NCI-H2227 treated with DMSO at 0.1 percent for 48 hours (cell line): Measurements from ENCODE around the gene HOXD10.

ENCODE experiments used
- DNase-seq: peaks from one replicate; lab custom pipeline; 2025; lab: John Stamatoyannopoulos, UW

HOXD10 gene

GRCh38 chr2:176164611-176165369 lies 48.2 kb downstream of the HOXD10 start:
- DNase-seq: no peak

GRCh38 chr2:176165370-176166050 lies 48.9 kb downstream of the HOXD10 start:
- DNase-seq: no peak

- no peak for DNase-seq
Observed at GRCh38 chr2:176166272-176166671, 49.7 kb downstream of the HOXD10 start.

- DNase-seq: no peak
Observed at GRCh38 chr2:176167398-176167797, 50.8 kb downstream of the HOXD10 start.

GRCh38 chr2:176169181-176169580 lies 52.6 kb downstream of the HOXD10 start:
- no peak for DNase-seq
